ENCODE data around the gene AP5S1.

AP5S1 gene

DNA sequence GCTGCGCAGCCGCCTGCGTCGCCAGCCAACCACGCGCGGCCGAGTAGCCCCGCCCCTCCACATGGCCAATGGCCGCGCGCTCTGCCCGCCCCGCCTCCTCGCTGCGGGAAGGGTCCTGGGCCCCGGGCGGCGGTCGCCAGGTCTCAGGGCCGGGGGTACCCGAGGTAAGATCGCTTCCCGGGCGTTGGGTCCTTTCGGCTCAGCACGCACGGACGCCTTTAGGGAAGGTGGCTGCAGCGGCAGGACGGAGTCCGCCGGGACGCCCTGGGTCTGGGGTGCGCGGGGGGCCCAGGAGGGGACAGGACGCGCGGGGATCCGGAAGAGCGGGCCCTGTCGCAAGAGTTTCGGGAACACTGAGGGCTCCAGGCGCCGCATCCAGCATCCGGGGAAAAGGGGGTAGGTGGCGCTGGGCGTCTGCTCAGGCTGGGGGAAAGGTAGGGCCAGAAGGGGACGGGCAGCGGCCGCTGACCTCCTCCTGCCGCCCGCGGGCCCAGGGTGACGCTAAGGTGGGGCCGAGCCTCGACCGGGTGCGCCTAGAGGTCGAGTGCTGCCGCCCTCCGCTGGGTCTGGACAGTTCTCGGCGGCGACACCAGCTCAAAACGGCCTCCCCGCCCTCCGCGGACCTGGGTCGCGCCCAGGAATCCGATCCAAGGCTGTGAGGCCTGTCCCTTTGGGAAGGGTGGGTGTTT is 26.5 kb downstream of the AP5S1 start, which contains the start of gene MAVS:
TSS of gene MAVS (plus strand) at position 95 of the 689 bp plus-strand sequence. CDS start 7,791 bp downstream, outside the sequence.
- DNase-seq = peak; percentile 88

- DNase-seq = no peak
Observed at GRCh38 chr20:3847429-3847940, 27.1 kb downstream of the AP5S1 start.

GRCh38 chr20:3848565-3848964 is 28.2 kb downstream of the AP5S1 start:
- DNase-seq = no peak

DNA sequence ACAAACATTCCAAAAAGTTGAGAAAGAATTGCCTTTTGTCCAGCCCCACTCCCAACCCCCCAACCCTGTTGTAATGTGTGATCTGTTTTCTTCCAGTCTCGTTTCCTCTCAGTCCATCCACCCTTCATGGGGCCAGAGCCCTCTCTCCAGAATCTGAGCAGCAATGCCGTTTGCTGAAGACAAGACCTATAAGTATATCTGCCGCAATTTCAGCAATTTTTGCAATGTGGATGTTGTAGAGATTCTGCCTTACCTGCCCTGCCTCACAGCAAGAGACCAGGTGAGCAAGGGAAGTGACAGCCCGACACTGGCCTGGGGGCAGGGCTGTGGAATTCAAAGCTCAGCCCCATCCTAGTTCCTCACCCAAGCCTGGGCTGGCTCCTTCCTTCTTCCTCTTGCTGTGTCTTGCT is 34.1 kb downstream of the AP5S1 start:
- no peak for DNase-seq

DNA sequence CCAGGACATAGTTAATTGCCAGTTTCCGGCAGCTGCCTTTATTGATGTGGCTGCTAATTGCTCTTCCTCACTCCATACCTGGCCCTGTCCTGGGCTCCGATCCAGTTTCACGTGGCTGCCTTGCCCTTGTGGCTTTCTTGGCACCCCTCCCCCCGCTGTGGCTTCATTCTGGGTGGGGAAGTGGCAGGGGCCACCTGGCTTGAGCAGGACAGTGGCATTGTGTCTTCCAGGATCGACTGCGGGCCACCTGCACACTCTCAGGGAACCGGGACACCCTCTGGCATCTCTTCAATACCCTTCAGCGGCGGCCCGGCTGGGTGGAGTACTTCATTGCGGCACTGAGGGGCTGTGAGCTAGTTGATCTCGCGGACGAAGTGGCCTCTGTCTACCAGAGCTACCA is 37.1 kb downstream of the AP5S1 start:
- no peak for DNase-seq

- DNase-seq = no peak
Observed at GRCh38 chr20:3858689-3859088, 38.3 kb downstream of the AP5S1 start.

GRCh38 chr20:3861191-3861590 is 40.8 kb downstream of the AP5S1 start:
- DNase-seq = no peak

- DNase-seq = no peak
Observed at GRCh38 chr20:3862333-3862732, 42.0 kb downstream of the AP5S1 start.

DNA sequence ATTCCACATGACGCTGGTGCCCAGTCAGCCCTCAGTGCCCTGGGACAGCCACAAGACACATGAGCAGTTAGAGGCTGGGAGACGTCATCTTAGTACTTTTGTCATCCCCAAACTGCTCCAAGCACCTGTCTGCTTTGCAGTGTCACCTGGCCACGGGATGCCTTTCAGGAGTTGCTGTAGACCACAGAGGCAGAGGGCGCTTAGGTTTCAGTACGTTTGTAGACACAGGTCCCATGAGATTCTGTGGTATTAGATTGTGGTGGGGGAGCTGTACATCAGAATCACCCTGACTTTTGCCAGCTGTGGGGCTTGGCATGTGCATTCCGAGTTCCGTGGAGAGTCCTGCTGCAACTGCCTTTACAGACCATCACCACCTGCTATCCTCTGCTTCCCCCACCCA is 43.0 kb downstream of the AP5S1 start:
- DNase-seq = no peak

DNA sequence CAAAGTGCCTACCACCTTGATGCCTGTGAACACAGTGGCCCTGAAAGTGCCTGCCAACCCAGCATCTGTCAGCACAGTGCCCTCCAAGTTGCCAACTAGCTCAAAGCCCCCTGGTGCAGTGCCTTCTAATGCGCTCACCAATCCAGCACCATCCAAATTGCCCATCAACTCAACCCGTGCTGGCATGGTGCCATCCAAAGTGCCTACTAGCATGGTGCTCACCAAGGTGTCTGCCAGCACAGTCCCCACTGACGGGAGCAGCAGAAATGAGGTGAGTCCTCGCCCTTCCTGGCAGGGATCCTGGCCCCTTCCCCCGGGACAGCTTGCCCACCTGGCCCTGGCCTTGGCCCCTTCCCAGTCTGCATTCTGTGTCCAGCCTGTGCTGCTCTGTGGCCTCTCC is 44.2 kb downstream of the AP5S1 start:
- no peak for DNase-seq

- no peak for DNase-seq
Observed at GRCh38 chr20:3865152-3865886, 45.0 kb downstream of the AP5S1 start.

DNA sequence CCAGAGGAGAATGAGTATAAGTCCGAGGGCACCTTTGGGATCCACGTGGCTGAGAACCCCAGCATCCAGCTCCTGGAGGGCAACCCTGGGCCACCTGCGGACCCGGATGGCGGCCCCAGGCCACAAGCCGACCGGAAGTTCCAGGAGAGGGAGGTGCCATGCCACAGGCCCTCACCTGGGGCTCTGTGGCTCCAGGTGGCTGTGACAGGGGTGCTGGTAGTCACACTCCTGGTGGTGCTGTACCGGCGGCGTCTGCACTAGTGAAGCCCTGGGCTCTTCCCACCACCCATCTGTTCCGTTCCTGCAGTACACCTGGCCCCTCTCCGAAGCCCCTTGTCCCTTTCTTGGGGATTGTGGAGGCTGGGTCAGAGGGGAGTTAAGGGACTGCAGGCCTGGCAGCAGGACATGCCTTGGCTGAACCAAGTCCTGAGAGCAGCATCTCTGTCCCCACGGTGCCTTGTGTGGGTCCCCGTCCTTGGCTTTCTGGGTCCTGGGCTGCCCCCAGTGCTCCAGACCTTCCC is 45.6 kb downstream of the AP5S1 start:
- no peak for DNase-seq

DNA sequence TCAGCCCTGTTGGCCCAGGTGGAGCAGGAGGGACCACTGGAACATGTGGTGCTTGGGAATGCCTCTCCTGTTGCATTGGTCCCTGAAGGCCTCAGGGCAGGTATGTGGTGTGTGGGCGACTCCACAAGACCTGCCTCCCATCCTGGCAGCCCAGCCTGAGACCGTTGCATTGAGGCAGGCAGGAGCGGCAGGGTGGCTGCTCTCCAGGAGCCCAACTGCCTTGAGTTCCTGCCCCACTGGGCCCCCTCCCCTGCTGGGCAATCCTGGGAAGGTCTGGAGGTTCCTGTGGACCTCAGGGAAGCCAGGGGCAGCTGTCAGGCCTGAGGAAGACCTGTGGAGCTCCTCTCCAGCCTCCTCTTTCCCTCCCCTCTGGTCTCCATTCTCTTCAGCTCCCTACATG is 46.1 kb downstream of the AP5S1 start:
- DNase-seq = no peak

DNA sequence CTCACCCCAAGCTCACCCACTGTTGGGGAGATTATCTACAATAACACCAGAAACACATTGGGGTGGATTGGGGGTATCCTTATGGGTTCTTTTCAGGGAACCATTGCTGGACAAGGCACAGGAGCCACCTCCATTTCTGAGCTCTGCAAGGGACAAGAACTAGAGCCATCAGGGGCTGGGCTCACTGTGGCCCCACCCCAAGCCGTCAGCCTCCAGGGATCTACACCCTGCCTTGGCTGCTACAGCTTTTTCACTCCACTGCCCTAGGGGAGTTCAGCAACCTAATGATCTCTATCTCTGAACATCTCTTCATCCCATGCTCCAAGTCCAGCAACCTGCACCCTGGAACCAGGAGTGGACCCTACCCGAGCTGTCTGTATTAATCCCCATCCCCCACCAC is 47.5 kb downstream of the AP5S1 start:
- DNase-seq = no peak

DNA sequence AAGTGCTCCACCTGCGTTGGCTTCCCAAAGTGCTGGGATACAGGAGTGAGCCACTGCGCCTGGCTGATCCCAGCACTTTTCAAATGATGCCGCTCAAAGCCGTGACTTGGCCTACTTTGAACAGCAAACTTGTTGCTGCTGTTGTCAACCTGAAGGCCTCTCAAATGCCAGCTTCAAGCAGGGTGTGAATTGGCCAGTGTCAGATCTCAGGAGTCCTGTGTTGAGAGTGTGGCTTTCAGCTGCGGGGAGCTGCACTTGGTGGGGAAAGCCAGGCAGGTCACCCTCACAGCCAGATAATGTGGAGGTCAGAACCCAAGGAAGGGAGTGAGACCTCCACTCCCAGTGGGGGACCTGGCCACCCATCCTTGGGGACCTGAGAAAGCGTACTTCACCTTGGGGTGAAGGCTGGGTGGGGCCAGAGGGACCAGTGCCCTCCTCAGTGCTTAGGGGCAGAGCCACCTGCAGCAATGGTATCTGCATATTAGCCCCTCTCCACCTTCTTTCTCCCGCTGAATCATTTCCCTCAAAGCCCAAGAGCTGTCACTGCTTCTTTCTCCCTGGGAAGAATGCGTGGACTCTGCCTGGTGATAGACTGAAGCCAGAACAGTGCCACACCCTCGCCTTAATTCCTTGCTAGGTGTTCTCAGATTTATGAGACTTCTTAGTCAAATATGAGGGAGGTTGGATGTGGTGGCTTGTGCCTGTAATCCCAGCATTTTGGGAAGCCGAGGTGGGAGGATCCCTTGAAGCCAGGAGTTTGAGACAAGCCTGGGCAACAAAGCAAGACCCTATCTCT is 49.7 kb downstream of the AP5S1 start:
- no peak for DNase-seq

GRCh38 chr20:3871550-3872265 is 51.4 kb downstream of the AP5S1 start:
- no peak for DNase-seq

- DNase-seq = no peak
Observed at GRCh38 chr20:3873507-3873906, 53.2 kb downstream of the AP5S1 start.

GRCh38 chr20:3874194-3874844 is 54.0 kb downstream of the AP5S1 start:
- no peak for DNase-seq

GRCh38 chr20:3875378-3875974 is 55.1 kb downstream of the AP5S1 start:
- no peak for DNase-seq

DNA sequence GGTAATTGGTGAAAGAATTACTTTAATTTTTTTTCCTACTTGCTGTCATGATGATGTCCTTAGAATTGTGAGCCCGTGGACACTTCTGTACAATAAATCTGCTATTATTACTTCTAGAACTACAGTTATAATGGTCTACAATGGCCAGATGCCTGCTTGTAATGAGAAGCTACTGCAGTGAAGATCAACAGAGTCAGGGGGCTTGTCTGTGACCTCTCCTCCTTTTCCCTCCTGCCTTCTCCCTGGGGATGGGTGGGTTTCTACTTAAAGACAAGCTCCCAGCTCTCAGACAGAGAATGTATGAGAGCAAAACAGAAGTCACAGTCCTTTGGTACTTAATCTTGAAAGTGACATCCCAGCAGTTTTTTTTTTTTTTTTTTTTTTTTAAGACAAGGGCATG is 55.7 kb downstream of the AP5S1 start:
- DNase-seq = no peak

DNA sequence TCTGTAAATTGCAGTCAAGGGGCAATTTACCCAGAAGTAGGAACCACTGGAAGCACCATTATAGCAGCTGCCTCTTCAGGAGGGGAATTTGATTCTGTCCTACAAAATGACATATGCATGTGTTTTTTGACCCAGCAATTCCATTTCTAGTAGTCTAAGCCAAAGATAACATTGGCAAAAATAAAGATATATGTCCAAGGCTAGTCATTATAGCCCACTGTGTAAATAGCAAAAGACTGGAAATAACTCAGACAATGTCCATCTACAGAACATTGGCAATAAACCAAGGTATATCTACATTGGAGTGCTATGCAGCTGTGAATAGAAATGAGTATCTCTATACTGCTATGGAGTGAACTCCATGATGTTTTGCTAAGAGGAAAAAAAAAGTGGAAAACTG is 56.3 kb downstream of the AP5S1 start:
- no peak for DNase-seq
